Measurements from ENCODE around the gene SAMD11. TPM values are rescaled to one million over a fixed set of nuclear protein-coding genes. Genes with fewer than 3 reads are reported as not detected.

The SAMD11 gene
- total RNA-seq, 1 experiment from 2014 or later: 13.5 TPM

- H3K4ac ChIP-seq (ENCODE audit: low read depth, low read length): no peak overlapping the region
- H3K18ac ChIP-seq (ENCODE audit: insufficient read length, low read depth, low read length): no peak overlapping the region
- H3K36me3 Mint-ChIP-seq (ENCODE audit: insufficient read depth in 1 of 3, low read depth in 3 of 3): peaks cover 0 to 4% (median 0%) of the 10 kb centered on the region in 3 experiments; a peak in 4 of 7 replicates
- H3K9me3 Mint-ChIP-seq: peaks cover 0 to 5% of the 10 kb centered on the region in 2 experiments; a peak in 2 of 5 replicates
- H2AK5ac ChIP-seq (ENCODE audit: insufficient read length, low read length): no peak overlapping the region
- DNase-seq: no peak
- H3K23me2 ChIP-seq (ENCODE audit: insufficient read length, low read depth, low read length, poor library complexity, severe bottlenecking): no peaks in the 10 kb centered on the region
- no peaks in the 10 kb centered on the region for H3K4me1 ChIP-seq (ENCODE audit: insufficient read depth, low read length)
- H3K56ac ChIP-seq (ENCODE audit: insufficient read length, low read depth, low read length): no peak overlapping the region
- H3K4me2 ChIP-seq (ENCODE audit: insufficient read depth, insufficient read length, low read length): no peak overlapping the region
- TF ChIP-seq CTCF (conservative IDR thresholded peaks at IDR 0.05): no peak
- no peak overlapping the region for H3K23ac ChIP-seq (ENCODE audit: insufficient read length, low read depth, low read length)
- H3K14ac ChIP-seq (ENCODE audit: insufficient read depth, low read length): no peak overlapping the region
- H3K4me3 Mint-ChIP-seq: no peak overlapping the region
- no CpG with 5 or more reads among the region's 7 CpGs for WGBS (ENCODE audit: extremely low coverage, insufficient read length, low lambda C conversion rate)
- H3K27me3 Mint-ChIP-seq (ENCODE audit: low read depth): peaks cover 99% of the 10 kb centered on the region
- no peak overlapping the region for H3K27ac Mint-ChIP-seq
- no peak overlapping the region for H4K91ac ChIP-seq (ENCODE audit: insufficient read length, low read depth, low read length)
- no peak overlapping the region for H3K9ac ChIP-seq (ENCODE audit: extremely low read depth, insufficient read length, low read length)
- peaks cover 23% of the 10 kb centered on the region for H3K27me3 ChIP-seq (ENCODE audit: insufficient read depth, low read length)
- H2BK15ac ChIP-seq (ENCODE audit: low read depth, low read length): no peak overlapping the region
- no peaks in the 10 kb centered on the region for H3K79me1 ChIP-seq (ENCODE audit: insufficient read depth, low read depth, low read length, poor library complexity, severe bottlenecking)
- no peak overlapping the region for H2BK20ac ChIP-seq (ENCODE audit: low read depth, low read length, poor library complexity, severe bottlenecking)
- H2BK12ac ChIP-seq (ENCODE audit: insufficient read length, low read depth, low read length): no peak overlapping the region
- no peak overlapping the region for H3K27ac ChIP-seq (ENCODE audit: insufficient read length, low read depth, low read length)
- H2BK5ac ChIP-seq (ENCODE audit: insufficient read length, low read length): no peak overlapping the region
- no peak overlapping the region for H2AFZ ChIP-seq (ENCODE audit: low read length)
- no peak overlapping the region for H3T11ph ChIP-seq (ENCODE audit: low read length)
- no peaks in the 10 kb centered on the region for H3K79me2 ChIP-seq (ENCODE audit: insufficient read depth, low read length)
- no peak overlapping the region for H2BK120ac ChIP-seq (ENCODE audit: low read depth, low read length, poor library complexity, severe bottlenecking)
- H3K4me1 Mint-ChIP-seq: peaks cover 17 to 22% of the 10 kb centered on the region in 2 experiments
- peaks cover 6% of the 10 kb centered on the region for H4K20me1 ChIP-seq (ENCODE audit: control insufficient read depth, insufficient read depth, insufficient read length)
- no peaks in the 10 kb centered on the region for H3K9me3 ChIP-seq (ENCODE audit: control insufficient read depth, low read depth, low read length)
- H4K8ac ChIP-seq (replicated peaks; ENCODE audit: insufficient read length, low read depth, low read length): no peak overlapping the region
- H4K5ac ChIP-seq (ENCODE audit: insufficient read length, low read depth, low read length): no peak overlapping the region
Measured at GRCh38 chr1:917076-917459, 6.7 kb upstream of the SAMD11 start.

All from H9 (cell line).